Left hindlimb (tissue), 1 donor: ENCODE results near the gene ZNF284.
"Not testable (repeated sequence)": the region's sequence is repeated elsewhere in the genome, so short reads cannot be mapped to it uniquely, and the experiment has no call there.

Experiments
- DNase-seq: peaks from one replicate; pipeline ENCODE4 v3.0.0-alpha.2; 2018

Gene ZNF284

GRCh38 chr19:44112802-44113137 lies 40.8 kb downstream of the ZNF284 start:
- no peak for DNase-seq

DNA sequence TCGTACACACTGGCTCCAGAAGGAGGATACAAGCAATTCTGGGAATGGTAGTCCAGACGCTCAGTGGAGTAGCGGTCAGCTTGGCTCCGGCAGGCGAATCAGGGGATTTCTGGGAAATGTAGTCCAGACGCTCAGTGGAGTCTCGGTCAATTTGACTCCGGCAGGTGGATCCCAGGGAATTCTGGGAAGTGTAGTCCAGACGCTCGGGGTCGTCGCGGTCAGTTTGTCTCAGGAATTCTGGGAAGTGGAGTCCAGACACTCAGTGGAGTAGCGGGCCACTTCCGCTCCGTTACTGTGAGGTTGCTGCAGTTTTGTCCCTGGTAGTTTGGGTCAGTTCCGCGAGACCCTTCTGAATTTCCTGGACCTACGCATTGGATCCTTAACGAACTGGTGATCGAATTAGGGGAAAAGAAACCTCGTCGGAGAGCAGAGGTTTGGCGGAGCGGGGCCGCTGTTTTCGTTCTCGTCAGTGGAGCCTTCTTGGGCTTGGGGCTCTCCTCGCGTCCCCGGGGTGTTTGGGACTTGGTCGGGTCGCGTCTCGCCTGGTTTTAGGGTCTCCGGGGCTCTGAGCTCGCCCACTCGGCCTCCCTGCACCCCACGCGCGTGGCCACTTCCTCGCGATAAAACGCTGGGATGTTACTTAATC lies 41.3 kb downstream of the ZNF284 start, which contains the start of gene ZNF225:
Gene ZNF225, plus strand, starts transcription at position 262 of the 646 bp plus-strand sequence. CDS start 2,429 bp downstream, outside the sequence.
- peak; percentile 98 for DNase-seq

GRCh38 chr19:44113784-44114390 lies 41.9 kb downstream of the ZNF284 start:
- no peak for DNase-seq

DNA sequence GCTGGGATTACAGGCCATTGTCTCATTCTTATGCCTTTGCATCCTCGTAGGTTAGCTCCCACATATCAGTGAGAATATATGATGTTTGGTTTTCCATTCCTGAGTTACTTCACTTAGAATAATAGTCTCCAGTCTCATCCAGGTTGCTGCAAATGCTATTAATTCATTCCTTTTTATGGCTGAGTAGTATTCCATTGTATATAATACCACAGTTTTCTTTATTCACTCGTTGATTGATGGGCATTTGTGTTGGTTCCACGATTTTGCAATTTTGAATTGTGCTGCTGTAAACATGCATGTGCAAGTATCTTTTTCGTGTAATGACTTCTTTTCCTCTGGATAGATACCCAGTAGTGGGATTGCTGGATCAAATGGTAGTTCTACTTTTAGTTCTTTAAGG lies 49.2 kb downstream of the ZNF284 start:
- DNase-seq: not testable (repeated sequence)

- no peak for DNase-seq
Measured at GRCh38 chr19:44131955-44132354, 60.0 kb downstream of the ZNF284 start.
